ENCODE results near the gene ATG2A. TPM values are rescaled to one million over a fixed set of nuclear protein-coding genes. Genes with fewer than 3 reads are reported as not detected.

The ATG2A gene
- total RNA-seq, 2 donors from 2014 or later, result 12.3 to 14.6 TPM

DNA sequence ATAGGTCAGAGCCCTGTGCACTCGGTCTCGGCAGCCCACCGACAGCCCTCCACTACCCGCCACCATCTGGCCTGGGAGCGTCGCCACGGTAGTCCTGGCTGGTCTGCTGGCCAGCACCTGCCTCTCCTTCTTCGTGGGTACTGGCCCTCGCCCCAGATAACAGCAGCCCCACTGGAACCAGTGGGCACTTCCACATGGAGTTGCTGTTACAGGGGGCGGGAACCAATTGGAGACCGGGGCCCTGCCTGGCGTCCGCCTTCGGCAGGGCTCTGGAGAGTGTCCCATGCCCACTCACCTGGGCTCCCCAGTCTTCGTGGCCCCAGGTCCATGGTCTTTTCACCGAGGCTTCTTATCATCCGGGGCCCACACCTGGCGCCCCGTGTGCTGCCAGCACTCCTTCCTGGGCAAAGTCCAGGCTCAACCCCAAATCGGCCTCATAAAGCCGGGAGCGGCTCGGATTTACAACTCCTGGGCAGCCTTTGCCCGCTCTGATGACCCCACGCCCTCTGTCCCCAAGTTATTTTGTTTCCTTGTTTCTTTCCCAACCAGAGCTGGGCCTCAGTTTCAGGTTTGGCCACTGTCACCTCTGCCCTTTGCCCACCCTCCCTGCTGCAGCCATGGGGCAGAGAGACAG, 25.7 kb downstream of the ATG2A start:
- no peak for ATAC-seq
- no peak for DNase-seq
- intact Hi-C loops (cut with DNase I), result no loop called here

GRCh38 chr11:64890522-64890939, 26.5 kb downstream of the ATG2A start:
- intact Hi-C loops (cut with DNase I), result no loop called here
- no peak for DNase-seq

DNA sequence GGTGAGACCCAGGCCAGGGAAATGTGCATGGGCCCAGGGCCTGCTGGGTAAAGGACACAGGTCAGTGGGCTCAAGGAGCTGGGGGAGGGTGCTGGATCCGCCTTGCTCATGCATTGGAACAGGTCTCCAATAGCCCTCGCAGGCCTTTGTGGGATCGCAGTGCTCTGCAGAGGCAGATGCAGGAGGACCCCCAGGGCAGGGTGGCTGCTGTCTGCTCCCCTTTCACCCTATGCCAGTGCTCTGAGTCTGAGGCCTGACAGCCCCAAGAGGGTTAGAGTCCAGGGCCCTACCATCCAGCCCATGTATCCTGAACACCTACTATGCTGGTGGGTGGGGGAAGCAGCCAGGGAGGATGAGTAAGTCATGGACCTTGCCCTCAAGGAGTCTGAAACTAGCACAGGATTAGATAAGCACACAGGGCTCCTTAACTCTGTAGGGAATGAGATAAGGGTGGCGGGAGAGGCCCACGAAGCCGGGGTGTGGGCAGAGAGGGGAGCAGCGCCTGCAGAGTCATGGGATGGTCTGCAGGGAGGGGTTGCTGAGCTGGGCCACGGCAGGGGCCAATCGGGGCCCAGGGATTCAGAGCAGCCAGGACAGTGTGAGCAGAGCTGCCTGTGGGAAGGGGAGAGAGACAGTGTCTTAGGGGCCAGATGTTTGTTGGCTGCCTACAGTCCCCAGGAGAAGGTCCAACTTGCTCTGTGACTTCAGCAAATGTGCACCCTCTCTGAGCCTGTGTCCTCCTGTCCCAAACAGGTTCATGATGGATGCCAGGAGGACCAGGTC, 28.1 kb downstream of the ATG2A start:
- intact Hi-C loops (cut with DNase I), result no loop called here
- ATAC-seq, result peak in 1 of 2 donors; percentile 47

More at GRCh38 chr11:64890522-64890939, 26.5 kb downstream of the ATG2A start:
- no peak for ATAC-seq

GRCh38 chr11:64888406-64888728, 28.6 kb downstream of the ATG2A start:
- DNase-seq, result no peak
- intact Hi-C loops (cut with DNase I), result no loop called here

More for the DNA sequence above, 28.1 kb downstream of the ATG2A start:
- no peak for DNase-seq

DNA sequence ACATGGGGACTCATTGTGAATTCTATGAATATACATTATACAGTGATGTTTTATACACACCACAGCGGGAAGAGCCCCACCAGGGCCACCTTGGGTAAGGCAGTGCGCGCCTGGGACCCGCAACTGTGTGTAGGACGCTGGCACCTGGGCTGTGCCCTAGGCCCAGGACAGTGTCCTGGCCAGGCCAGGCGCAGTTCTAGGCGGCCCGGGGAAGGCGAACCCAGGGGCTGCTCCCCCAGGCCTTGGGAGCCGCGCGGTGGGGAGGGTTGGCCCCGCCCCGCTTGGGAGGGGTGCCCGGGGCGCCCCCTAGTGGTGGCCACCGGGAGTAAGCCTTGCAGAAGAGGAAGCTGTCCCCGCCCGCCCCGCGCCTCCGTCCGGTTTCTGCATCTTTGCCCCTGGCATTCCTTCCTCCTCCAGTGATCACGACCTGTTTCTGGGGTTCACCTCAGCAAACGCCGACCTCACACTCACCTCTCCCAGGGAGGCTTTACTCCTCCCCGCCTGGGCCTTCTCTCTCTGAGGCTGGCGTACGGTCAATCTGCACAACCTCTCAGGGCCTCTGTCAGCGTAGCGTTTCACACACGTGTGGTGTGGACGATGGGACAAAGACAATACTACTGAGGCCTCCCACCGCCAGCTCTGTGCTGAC, 29.1 kb downstream of the ATG2A start:
- ATAC-seq, result peak; percentile 91 to 94
- intact Hi-C loops (cut with DNase I), result no loop called here
- DNase-seq, result peak; percentile 85

More at GRCh38 chr11:64888406-64888728, 28.6 kb downstream of the ATG2A start:
- ATAC-seq, result no peak

GRCh38 chr11:64887234-64887756, 29.7 kb downstream of the ATG2A start:
- ATAC-seq (no peak), DNase-seq (no peak)
- intact Hi-C loops (cut with DNase I), result no loop called here

DNA sequence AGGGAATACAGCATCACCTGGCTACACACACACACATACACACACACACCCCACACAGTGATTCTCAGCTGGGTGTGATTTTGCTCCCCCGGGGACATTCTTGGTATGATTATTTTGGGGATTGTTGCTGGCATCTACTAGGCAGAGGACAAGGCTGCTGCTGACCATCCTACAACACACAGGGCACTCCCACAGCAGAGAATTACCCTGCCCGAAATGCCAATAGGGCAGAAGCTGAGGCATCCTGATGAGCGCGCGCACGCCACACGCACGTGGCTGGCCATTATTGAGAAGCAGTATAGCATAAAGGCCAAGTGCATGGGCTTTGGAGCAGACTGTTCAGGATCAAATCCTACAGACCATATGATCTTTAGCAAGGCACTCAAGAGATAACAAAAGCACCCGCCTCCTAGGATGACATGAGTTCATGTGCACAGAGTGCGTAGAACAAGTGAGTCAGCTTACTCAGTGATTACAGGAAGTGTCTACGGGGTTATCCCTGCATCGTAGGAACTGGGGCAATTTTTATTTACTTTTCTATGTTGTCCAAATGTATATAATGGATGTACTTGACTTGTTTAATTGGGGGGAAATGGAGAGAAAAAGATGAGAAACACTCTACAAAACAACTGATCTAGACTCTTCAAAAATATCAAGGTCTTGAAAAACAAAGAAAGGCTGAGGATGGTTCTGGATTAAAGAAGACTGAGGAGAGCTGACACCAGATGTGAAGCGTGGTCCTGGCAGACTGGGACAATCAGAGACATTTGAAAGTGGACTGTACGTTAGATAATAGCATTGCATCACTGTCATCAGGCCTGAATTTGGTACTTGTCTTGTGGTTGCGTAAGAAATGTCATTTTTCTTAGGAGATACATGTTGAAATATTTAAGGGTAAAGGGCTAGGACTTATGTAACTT, 31.4 kb downstream of the ATG2A start:
- ATAC-seq, result no peak
- intact Hi-C loops (cut with DNase I), result no loop called here
- DNase-seq, result no peak

DNA sequence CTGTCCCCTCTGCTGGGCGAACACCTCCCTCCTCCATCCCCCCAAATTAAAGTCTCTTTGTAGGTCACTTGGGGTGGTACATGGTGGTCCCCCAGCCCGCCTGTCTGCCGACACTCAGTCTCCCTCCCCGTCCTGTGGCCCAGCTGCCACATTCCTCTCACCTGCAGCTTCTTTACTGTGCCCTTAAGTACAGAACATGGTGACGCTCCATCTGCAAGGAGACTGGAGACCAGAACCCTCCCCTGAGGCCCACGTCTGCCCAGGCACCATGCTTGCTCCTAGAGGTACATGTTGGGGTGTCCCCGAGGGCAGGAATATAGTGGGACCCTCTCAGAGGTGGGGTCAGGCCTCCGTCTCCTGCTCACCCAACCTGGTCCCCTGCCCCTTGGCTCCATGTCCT, 33.0 kb downstream of the ATG2A start:
- no peak for DNase-seq
- intact Hi-C loops (cut with DNase I), result no loop called here
- ATAC-seq, result no peak

- no peak for ATAC-seq
- DNase-seq, result no peak
- intact Hi-C loops (cut with DNase I), result no loop called here
These were observed 33.4 kb downstream of the ATG2A start for GRCh38 chr11:64883575-64883974.

GRCh38 chr11:64882243-64882642, 34.8 kb downstream of the ATG2A start:
- no peak for ATAC-seq
- intact Hi-C loops (cut with DNase I), result no loop called here

DNA sequence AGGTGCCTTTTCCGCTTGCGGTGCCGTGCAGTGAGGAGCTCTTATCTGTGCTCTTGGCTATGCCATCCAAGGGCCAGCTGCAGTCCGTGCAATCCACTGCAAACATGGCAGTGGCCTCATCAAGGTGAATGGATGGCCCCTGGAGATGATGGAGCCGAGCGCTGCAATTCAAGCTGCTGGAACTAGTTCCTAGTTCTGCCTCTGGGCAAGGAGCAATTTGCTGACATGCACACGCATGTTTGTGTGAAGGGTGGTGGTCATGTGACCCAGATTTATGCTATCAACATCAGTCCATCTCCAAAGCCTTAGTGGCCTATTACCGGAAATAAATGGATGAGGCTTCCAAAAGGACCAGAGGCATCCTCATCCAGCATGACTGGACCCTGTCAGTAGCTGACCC, 35.5 kb downstream of the ATG2A start:
- no peak for DNase-seq
- intact Hi-C loops (cut with DNase I), result no loop called here
- no peak for ATAC-seq

More at GRCh38 chr11:64882243-64882642, 34.8 kb downstream of the ATG2A start:
- no peak for DNase-seq

- intact Hi-C loops (cut with DNase I), result no loop called here
- ATAC-seq, result no peak
- DNase-seq, result peak; percentile 71
These were observed 36.6 kb downstream of the ATG2A start for GRCh38 chr11:64880240-64881001.

GRCh38 chr11:64879244-64879900, 37.6 kb downstream of the ATG2A start:
- ATAC-seq (peak in 1 of 2 donors; percentile 3), DNase-seq (no peak)
- intact Hi-C loops (cut with DNase I), result no loop called here

- ATAC-seq, result peak; percentile 94
- intact Hi-C loops (cut with DNase I), result no loop called here
- DNase-seq, result peak; percentile 98
These were observed 38.3 kb downstream of the ATG2A start, which contains the start of gene EHD1 for GRCh38 chr11:64878494-64879243. TSS of gene EHD1 (minus strand) at chr11:64878621. CDS start at chr11:64878464, 157 bp downstream.

GRCh38 chr11:64878223-64878493, 38.9 kb downstream of the ATG2A start:
- intact Hi-C loops (cut with DNase I), result no loop called here
- ATAC-seq (peak; percentile 20 to 33), DNase-seq (no peak)

GRCh38 chr11:64877390-64878222, 39.4 kb downstream of the ATG2A start:
- intact Hi-C loops (cut with DNase I), result no loop called here
- DNase-seq (peak; percentile 49), ATAC-seq (peak; percentile 4 to 12)

Measured in left cardiac atrium (tissue), 4 donors.